Stimulated activated CD8-positive, alpha-beta memory T cell treated with anti-CD3 and anti-CD28 coated beads, Interleukin-7, amount 100 ng/mL, for 4 hours (primary cell): ENCODE data around the gene OR8G1.
"Not testable (repeated sequence)": the region's sequence is repeated elsewhere in the genome, so short reads cannot be mapped to it uniquely, and the experiment has no call there.

Experiments used
- DNase-seq, 2 donors: peaks; one replicate each; pipeline ENCODE4 v3.0.0-alpha.2; 2020; ENCODE audit warnings: low read depth in 2 of 2

Gene OR8G1, protein sequence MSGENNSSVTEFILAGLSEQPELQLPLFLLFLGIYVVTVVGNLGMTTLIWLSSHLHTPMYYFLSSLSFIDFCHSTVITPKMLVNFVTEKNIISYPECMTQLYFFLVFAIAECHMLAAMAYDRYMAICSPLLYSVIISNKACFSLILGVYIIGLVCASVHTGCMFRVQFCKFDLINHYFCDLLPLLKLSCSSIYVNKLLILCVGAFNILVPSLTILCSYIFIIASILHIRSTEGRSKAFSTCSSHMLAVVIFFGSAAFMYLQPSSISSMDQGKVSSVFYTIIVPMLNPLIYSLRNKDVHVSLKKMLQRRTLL

DNA sequence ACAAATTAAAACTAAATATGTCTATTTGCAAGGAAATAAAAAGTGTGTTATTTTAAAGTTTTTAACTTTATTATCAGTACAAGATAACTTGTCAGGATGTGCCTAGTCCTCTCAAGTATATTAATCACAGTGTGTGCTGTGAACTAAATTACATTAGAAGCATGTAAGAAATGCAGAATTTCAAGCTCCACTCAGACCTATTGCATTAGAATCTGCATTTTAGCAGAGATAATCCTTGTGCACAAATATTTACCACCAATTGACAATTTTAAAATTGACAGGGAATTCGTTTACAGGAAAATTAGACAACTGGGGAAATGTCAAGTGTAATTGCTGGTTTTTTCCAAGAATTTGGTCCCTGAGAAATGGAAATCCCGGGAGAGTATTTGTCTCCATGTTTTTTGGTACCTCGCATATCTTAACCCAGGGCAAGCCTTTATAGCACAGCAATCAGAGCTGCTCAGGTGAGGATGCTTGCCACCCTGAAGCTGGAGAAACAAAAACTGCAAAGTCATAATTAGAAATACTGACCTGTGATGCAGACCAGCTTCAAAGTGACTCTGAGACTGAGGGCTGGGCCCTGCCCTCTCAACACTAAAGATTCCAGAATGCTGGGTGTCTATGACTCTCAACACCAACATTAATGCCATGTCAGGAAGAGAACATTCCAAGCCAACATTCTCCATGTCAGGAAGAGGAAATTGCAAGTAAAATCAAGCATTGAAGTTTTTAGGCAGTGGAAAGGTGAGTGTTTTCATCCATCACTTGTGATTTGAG, at the start of gene OR8G1:
Gene OR8G1 (plus strand): TSS at position 475 of the 777 bp plus-strand sequence. CDS start 8,581 bp downstream, outside the sequence.
- no peak for DNase-seq

GRCh38 chr11:124193221-124194010, 47.5 kb upstream of the OR8G1 start:
- DNase-seq = no peak

- DNase-seq = no peak
These were observed 46.4 kb upstream of the OR8G1 start for GRCh38 chr11:124194293-124195188.

- DNase-seq = no peak
These were observed 45.6 kb upstream of the OR8G1 start for GRCh38 chr11:124195189-124195734.

- no peak for DNase-seq
These were observed 42.9 kb upstream of the OR8G1 start for GRCh38 chr11:124197999-124198398.

- no peak for DNase-seq
These were observed 42.0 kb upstream of the OR8G1 start for GRCh38 chr11:124198897-124199296.

DNA sequence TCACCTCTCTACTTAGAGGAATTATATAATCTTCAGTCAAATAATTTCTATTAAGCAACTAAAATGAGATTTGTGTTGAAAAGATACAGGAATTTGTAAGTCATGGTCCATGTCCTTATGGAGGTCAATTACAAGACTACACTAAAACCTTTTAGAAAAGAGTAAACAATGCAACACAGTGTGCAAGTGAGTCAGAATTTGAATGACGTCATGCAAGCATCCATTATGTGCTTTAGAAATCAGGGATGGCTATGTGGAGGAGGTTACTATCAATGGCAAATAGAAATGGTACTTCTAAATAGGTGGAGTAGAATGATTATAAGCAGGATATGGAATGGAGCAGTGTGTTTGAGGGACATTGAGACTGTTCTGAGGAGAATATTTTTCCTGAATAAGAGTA, 41.2 kb upstream of the OR8G1 start:
- no peak for DNase-seq

DNA sequence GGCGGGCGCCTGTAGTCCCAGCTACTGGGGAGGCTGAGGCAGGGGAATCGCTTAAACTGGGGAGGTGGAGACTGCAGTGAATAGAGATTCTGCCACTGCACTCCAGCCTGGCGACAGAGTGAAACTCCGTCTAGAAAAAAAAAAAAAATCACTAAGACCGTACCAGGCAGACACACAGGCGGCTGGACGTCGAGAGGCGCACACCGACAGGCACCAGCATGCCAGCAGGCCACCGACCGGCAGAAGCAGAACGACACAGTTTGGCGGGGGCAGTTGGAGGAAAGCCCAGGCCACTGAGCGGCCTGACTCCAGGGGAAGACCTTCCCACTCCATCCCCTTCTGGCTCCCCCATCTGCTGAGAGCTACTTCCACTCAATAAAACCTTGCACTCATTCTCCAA, 40.2 kb upstream of the OR8G1 start:
- DNase-seq = no peak

- no peak for DNase-seq
These were observed 37.9 kb upstream of the OR8G1 start for GRCh38 chr11:124202951-124203350.

DNA sequence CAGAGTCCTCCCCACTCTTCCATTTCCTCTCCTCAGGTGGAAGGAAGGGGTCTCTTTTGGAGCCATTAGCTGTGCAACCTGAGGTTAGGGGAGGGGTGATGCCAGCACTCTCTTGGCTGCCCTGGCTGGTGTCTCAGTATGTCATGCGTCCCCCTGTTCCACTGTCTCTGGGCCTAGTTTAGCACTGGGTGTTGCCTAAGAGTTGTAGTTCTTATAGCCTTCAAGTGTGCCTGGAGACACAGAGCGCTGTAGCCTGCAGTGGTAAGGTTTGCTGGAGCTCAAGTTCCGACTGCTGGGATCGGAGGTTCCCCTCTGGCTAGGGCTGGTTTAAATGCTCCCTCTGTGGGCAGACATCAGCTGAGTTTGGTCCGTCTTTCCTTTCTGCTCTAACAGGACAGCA, 36.9 kb upstream of the OR8G1 start:
- no peak for DNase-seq

GRCh38 chr11:124207102-124207792, 33.6 kb upstream of the OR8G1 start:
- DNase-seq = no peak

DNA sequence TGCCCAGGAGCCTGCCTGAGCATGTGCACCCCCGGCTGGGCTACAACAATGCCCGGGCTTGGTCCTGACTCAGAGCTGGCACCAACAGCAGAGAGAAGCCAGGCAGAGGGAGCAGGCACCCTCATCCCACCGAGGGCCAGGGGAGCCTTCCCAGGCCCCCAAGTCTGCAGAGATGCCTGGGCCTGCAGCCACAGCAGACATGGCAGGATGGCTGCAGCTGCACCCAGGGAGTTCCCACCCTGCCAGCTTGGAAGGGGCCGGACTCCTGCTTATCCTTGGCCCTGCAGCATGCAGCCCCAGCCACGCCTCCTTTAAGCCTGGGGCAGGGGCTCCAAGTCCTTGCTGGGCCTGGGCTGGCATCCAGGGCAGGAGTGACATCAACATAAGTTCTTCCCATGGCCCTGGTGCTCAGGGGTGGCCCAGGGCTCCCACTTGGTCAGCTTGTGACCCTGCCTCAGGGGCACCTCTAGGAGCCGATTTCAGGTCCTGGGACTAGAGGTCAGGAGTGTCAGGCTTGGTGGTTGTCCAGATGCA, 31.0 kb upstream of the OR8G1 start:
- no peak for DNase-seq

DNA sequence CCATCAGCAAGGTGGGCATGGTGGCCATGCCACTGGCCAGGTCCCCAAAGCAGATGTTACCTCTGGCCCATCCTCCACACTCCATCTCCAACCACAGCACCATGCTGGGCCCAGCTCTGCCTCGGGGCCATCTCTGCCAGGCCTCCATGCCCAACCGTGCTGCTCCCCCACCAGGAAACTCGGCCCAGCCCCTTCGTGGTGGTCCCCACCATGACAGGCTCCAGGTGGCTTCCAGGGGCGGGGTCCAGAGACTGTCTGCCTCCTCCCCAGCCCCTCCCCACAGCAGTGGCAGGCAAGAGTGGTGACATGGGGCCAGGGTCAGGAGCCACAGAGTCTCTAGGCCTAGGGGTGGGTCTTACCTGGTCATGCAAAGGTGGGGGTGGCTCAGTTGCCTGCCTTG, 30.5 kb upstream of the OR8G1 start:
- no peak for DNase-seq

GRCh38 chr11:124211321-124211720, 29.6 kb upstream of the OR8G1 start:
- no peak for DNase-seq

GRCh38 chr11:124214027-124214426, 26.9 kb upstream of the OR8G1 start:
- no peak for DNase-seq

DNA sequence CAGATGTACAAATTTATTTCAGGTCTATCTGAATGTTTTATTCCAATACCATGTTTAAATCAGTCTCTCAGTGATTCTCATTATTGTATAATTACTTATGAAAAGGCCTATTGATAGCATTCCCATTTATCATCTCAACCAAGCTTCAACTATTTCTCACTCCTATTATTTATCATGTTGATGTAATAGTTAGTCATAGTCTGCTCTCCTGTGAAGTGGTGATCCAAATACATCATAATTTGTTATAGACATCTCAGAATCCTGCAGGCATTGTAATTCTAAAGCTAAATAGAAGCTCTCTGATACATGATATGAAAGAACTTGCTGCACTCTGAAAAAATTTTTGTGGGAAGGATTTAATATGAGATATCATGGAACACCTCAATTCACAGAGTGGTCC, 21.8 kb upstream of the OR8G1 start:
- no peak for DNase-seq

- no peak for DNase-seq
These were observed 18.5 kb upstream of the OR8G1 start for GRCh38 chr11:124222407-124222806.

GRCh38 chr11:124224618-124225423, 16.1 kb upstream of the OR8G1 start:
- DNase-seq = not testable (repeated sequence)

GRCh38 chr11:124225471-124225870, 15.4 kb upstream of the OR8G1 start:
- no peak for DNase-seq
